ENCODE data around the gene TRERF1.

Gene TRERF1

DNA sequence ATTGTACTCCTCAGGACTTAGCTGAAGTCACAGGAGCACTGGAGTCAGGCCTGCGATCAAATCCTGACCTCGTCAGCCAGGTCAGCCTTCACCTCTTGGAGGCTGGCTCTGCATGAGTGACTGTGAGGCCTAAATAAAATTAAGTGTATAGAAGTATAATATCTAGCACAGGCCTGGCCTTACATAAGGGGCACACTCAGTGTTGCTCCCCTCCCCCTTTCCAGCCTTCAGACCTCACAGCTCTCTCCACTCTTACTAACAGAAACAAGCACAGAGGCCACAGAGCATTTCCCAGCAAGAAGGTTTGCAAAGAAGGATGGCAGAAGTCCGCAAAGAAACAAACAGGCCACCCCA lies 84.8 kb downstream of the TRERF1 start:
- DNase-seq (ENCODE audit: low spot score), result no peak

DNA sequence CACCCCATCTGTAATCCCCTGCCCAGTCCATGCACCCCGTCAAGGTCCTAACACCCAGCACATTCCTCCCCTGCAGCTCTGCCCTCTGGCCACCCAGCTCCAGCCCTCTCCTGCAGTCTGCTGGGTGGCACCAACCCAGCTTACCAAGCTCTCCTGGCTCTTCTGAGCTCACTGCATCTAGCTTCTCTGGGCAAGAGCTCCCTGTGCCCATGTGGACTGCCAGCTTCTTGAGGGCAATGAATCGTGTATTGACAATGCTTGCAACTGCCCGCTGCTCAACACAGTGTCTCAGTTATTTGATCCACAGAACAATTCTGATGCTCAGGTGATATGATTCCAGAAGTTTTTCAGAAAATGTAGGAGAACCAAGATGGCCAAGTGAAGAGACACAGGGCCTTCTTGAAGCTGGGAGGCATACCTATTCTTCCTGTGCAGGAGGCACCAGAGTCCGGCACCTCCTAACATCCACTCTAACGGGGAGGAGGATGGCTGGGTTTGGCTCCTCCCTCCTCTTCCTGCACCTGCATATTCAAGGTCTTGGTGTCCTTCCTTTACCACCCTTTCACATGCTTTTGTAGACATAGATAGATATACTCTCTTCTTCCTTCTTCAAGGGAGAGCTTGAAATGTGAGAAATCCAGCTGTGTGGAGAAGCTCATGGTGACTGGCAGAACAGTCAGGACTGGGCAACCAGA lies 85.6 kb downstream of the TRERF1 start:
- DNase-seq (ENCODE audit: low spot score), result no peak

DNA sequence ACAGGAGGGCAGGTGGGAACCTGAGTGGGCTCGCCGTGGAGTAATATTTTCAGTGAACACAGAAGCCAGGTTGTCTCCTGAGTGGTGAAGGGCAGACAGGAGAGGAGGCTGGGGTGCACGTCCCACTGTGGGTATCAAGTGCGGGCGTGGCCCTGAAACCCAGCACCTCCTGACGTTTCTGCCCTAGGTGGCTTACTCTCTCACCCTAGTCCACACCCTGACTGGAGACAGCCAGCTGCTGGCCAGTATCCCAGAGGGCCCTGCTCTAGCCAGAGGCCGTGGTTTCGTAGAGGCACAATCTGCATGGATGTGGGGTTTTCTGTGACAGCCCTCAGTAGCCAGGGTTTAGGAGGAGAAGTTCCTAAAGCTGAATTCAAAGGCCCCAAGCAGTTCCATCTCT lies 86.7 kb downstream of the TRERF1 start:
- DNase-seq (ENCODE audit: low spot score), result no peak

DNA sequence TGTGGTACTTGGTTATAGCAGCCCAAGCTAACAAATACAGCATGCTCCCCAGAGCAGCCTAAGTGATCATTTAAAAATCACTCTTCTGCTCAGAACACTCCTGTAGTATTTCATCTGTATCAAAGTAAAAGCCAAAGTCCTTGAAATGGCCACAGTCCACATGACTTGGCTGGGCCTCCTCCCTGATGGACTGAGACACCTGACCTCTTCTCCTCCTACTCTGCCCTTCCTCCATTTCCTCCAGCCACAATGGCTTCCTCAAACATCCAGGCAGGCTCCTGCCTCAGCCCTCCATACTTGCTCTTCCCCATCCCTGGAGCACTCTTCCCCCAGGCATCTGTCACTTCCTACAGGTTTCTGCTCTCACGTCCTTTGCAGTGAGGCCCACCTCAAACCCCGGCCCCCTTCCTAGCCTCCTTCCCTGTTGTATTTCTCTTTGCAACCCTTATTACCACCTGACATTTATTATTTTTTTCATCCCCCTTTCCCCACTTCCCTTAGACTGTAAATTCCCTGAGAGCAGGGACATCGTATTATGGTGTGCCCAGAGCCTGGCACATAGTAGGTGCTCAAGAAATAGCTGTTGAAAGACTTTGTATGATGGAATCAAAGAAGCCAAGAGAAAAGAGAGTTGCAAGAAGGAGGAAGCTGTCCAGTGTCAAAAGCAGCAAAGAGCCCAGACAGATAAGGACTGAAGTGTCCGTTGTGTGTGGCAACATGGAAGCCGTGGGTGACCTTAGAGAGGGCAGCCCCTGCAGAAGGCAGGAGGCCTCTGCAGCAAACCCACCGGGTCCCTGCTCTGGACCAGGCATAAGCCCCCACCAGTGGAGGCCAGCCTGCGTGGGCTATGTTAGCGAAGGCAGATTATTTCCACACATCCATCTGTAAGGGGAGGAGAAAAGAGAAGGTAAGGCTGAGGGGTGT lies 87.5 kb downstream of the TRERF1 start:
- DNase-seq (ENCODE audit: low spot score), result no peak

DNA sequence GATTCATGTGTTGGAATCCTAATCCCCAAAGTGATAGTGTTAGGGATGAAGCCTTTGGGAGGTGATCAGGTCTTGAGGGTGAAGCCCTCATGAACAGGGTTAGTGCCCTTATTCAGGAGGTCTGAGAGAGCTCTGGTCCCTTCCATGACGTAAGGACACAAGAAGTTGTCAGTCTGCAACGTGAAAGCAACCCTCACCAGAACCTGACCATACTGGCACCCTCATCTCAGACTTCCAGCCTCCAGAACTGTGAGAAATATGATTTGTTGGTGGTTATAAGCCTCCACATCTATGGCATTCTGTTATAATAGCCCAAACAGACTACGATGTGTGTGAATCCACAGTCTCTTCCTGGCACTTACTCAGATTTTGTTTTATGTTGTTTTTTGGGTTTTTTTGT lies 90.7 kb downstream of the TRERF1 start:
- DNase-seq (ENCODE audit: low spot score), result no peak

DNA sequence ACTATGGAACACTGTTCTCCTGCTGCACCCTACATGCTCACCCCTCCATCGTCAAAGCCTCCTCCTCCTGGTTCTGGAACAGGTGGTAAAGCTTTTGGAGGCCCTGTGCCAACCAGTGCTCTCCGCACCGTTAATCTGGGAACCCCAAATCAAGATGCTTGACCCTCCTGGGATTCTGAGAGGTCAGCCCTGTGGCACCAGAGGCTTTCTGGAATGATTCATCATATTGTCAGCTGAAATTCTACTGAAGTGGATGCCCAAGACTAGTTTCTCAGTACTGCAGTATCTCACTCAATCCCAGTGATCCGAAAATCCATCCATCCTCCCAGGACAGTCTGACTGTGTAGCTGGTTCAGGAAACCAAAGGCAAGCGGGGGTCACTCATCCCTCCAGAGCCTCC lies 92.7 kb downstream of the TRERF1 start:
- DNase-seq (ENCODE audit: low spot score), result no peak

DNA sequence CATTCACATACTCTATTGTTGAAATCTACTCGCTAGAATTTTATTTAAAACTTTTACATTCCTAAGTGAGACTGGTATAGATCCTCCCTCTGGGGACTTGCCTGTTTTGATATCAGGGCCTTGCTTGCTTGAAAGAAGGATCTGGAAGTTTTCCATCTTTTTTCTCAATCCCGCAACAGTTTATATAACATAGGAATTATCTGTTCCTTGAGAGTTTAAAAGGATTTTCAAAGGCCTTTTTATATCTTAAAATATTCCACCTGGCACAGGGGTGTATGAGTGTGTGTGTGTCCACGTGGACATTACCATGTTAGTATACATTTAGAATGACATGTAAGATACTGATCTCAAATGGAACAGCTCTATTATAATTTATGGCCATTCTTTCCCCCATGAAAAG lies 96.3 kb downstream of the TRERF1 start:
- DNase-seq (ENCODE audit: low spot score), result no peak

DNA sequence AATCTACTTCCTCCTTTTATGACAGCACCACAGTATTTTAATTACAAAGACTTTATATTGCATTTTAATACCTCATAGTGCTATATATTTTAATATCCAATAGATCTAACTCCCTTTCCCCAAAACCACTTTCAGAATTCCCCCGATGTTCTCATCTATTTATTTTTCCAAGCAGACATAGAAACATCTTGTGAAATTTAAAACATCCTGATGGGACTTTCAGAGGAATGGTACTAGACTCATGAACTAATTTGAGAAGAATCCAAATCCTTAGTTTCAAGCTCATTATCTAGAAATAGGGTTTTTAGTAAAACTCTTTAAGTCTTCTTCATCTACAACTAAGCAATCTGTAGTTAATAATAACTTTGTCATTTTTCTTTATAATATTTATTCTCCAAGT lies 97.0 kb downstream of the TRERF1 start:
- no peak for DNase-seq (ENCODE audit: low spot score)

DNA sequence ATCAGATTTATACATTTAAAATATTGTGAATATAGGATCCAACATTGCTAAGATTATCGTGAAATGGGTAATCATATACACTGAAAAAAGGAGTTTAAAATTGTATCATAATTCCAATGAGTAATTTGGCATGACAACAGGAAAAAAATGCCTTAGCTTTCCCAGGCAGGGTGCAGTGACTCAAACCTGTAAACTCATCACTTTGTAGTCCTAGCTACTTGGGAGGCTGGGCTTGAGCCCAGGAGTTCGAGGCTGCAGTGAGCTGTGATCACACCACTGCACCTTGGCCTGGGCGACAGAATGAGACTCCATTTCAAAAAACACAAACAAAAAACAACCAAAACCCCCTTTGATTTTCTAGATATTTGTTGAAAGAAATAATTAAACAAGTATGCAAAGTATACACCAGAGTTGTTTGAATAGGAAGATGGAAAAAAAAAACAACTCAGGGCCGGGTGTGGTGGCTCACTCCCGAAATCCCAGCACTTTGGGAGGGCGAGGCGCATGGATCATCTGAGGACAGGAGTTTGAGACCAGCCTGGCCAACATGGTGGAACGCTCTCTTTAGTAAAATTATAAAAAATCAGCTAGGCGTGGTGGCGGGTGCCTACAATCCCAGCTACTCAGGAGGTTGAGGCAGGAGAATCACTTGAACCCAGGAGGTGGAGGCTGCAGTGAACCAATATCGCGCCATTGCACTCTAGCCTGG lies 98.7 kb downstream of the TRERF1 start:
- no peak for DNase-seq (ENCODE audit: low spot score)

DNA sequence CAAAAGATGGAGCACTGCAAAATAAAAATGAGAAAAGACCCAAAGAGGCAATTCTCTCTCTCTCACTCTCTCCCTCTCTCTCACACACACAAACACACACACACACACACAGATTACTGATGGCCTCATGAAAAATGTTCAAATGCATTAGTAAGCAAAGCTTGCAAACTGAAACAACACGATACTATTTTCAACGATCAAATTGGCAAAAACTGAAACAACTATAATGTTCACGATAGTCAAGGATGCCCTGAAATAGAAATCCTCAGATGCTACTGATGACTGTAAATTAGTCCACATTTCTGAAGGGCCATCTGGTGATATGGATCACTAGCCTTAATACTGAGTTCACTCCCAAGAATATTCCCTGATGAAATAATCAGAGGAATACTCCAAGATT lies 100.8 kb downstream of the TRERF1 start:
- DNase-seq (ENCODE audit: low spot score), result no peak

DNA sequence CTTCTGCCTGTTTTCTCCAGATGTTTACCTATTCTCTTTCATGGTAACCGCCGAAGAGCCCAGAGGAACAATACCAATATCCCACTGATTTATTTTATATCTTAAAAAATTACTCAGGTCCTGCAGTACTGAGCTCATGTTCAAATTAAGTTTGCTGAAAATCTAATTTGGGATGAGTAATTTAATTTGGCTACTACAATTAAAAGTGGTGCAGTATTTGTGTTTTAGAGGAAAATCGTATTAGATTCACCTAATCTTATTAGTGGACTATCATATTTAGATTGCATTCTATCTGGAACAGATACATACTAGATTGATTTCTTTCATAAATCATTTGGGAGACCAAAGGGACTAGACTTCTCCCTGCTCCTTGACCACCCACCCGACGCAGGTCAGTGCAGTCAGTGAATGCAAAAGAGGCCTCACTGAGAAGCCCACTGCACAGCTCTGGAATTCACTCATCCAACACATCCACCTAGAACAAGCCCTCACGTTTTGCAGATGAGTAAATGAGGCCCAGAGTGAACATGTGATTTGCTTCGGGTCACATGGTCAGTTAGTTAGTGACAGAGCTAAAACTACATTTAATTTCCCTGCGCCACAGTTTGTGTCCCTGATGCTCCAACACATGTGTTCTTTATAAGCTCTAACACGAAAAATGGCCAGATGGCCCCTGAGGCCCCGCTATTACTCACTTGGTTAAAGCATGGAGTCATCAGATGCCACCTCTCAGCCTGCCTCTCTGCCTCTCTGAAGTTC lies 101.8 kb downstream of the TRERF1 start:
- DNase-seq (ENCODE audit: low spot score), result no peak

DNA sequence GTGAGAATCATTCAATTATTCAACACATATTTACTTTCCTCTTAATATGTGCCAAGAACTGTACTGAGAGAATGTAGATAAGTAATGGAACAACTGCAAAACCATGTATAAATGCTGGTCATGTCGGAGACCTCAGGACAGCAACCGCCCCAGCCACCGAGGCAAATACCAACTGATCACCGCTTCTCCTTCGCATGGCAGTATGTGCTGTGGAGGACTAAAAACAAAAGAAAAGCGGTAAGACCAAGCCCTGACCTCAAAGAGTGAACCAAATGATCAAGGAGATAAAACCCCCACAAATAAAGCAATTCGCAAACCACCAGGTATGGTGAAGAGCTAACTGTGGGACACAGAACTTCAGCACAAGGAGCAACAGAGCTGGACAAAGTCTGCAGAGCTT lies 104.3 kb downstream of the TRERF1 start:
- no peak for DNase-seq (ENCODE audit: low spot score)

DNA sequence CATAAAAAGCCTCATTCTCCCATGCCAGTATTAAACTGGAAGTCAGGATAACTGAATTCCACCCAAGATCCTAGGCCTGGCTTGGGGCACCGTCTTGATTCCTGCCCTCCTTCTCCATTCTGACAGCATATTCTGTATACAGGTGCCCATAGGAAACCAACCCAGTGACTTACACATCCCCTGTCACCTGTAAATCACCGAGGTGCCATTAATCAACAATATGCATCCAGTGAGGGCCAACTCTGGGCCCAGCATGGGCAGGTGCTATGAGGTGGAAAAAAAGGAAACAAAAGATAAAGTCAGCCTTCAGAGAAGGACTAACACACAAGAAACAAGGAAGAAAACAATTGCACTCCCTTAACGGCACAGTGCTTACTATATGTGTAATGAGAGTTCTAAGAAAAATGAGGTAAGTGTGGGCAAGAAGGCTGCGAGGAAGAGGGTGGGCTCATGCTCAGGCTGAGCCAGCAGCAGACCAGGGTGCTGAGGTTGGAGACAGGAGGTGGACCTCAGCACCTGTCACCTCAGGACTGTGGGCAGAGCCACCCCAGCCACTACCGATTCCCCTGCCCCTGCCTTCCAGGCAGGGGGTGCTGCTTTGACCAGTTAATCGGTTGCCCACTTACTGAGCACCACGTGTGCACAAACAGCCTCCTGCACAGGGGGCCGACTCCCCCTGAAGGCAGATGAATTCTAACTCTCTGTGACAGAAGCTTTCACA lies 105.9 kb downstream of the TRERF1 start:
- no peak for DNase-seq (ENCODE audit: low spot score)

DNA sequence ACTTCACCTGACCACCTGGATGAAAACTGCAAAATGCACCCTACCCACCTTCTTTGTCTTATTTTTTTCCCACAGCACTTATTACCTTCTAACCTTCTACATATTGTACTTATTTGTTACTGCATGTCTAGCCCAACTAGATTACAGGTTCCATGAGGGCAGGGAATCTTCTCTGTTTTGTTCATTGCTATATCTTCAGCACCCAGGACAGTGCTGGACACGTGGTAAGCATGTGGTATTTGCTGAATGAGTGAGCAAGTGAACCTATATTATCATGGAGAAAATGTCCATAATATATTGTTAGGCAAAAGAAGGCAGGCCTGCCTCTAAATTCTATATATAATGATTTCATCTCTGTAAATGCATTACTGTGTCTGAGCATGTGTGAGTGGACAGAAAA lies 107.0 kb downstream of the TRERF1 start:
- no peak for DNase-seq (ENCODE audit: low spot score)

DNA sequence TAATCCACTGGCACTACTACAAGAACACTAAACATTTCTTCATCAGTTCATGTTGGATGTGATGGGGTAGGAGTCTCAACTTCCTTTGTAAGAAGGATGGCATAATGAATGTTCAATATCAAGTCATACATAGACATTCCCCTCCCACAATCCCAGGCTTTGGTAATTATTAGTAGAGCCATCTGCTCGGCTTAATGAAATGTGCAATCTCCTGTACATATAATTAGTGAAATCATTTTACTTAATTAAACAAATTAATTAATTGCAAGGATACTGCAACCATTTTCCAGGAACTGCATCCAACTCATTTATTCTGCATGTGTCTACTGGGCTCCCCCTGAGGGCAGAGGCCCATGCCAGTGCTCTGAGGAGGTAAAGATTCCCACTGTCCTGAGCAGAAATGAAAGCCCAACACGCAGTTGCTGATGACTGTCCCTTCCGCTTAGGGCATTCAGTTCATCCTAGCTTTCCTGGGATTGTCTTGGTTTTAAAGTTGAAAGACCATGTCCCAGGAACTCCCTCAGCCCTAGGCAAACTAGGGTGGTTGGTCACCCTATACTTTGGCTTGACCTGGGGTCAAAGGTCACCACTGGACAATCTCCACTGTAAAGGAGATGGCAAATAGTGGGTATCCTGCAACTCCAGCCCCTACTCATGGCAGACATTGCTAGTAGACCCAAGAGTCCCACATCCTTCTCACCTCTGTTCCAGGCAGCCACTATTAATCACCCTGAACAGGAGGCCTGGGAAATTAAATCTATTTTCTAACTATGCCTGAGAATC lies 109.8 kb downstream of the TRERF1 start:
- no peak for DNase-seq (ENCODE audit: low spot score)

DNA sequence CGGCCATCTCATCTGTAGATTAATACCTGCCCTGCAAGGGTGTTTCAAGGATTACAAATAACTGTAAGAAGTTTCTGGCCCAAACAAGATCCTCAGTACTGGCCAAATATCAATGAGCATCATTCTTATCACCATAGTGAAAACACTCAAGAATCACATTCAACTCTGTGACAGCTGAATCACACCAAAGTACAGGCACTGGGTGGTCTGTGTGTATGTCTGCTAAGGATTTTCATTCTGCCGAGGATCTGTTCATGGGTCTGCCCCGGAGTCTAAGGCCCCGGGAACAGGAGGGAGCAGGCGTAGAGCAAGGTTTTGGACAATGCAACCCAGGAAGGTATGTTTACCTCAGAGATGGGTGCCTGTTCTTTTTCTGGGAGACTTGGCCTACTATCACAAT lies 110.5 kb downstream of the TRERF1 start:
- no peak for DNase-seq (ENCODE audit: low spot score)

DNA sequence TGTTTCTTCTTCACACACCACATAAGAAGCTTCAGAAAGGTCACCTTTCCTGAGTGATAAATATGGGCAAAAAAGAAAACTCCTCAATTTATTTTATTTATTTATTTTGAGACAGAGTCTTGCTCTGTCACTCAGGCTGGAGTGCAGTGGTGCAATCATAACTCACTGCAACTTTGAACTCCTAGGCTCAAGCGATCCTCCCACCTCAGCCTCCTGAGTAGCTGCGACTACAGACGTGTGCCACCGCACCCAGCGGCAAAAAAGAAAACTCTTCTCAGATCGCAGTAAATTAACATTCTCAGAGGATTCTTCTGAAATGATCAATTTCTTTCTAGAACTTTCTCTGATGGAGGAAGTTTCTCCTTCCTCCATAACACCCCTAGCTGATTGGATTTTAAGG lies 111.2 kb downstream of the TRERF1 start:
- no peak for DNase-seq (ENCODE audit: low spot score)

DNA sequence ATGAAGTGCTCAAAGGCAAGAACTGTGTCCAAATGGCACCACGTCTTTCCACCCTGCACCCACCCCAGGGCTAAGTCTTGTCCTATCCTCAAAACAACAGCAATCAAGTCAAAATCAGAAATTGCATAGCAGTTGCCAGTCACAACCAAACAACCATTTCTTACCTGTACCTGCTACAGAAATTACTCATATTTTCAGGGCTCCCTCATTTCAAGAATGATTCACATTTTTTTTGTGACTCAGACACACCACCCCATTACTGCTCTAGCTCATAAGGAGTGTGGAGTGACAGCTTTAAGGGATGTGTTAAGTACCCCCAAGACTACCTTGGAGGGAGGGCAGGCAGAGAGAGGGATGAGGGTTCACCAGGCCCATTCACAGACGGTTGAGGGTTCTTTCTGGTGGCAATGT lies 111.7 kb downstream of the TRERF1 start:
- DNase-seq (ENCODE audit: low spot score), result no peak

DNA sequence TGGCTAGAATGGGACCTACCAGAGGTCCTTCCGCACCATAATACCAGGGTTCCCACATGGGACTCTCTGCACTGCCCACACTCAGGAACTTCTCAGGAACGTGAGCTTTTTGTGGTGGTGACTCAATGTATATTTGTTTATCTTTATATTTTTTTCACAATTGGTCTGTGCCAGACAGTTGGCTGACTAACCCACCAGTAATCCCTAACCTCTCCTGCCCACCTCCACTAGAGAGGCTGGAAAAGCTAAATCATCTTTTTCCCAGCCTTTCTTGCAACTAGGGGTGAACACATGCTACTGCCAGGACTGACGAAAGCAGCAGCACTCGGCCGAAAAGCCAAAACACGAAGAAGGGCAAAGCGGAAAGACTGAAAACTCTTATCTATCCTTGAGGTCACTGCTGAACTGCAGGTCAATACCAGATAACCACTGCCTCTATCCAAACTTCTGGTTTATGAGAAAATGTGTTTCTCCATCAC lies 112.9 kb downstream of the TRERF1 start:
- DNase-seq (ENCODE audit: low spot score), result peak; percentile 91

DNA sequence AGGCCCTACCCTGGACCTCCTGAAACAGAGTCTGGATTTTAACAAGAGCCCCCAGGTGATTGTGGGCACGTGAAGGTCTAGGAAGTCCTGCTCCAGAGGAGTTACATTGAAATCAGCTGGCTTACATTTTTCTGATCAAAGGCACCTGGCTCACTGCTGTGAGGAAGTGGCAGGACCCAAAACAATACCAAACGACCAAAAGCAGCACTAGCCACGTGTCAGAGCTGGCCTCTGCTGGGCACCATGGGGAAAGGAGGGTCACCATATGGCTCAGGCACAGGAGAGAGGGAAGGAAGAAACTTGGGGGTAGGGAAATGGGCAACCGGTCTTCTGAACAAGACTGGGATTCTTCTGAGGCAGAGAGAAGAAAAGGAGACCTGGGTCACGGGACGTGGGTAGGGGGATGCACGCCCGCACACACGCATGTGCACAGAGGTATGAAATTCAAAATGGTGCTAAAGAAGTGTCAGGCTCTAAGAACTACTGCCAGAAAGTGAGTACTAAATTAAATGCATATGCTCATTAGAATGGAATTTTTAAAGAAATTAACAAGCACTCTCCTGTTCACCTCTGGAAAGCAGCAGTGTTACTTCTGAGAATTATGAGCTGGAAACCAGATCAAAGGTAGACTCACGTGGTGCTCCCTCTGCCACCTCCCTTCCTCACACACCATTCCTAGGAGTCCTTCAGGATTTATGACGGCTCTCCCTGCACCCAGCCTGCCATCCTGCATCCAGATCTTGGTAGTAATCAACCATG lies 113.6 kb downstream of the TRERF1 start:
- DNase-seq (ENCODE audit: low spot score), result no peak
